Immature natural killer cell (primary cell): Measurements from ENCODE around the gene KIF3A. TPM values are rescaled to one million over a fixed set of nuclear protein-coding genes. Genes with fewer than 3 reads are reported as not detected.
"Not testable (repeated sequence)": the region's sequence is repeated elsewhere in the genome, so short reads cannot be mapped to it uniquely, and the experiment has no call there.

Experiments used
- DNase-seq, 3 donors: peaks; one replicate each; pipeline ENCODE4 v3.0.0; 2022; ENCODE audit warnings: mixed read lengths in 1 of 3
- H3K27ac Mint-ChIP-seq, 6 donors: one replicate each; pipeline ENCODE4 v1.8.0; 2020; ENCODE audit warnings: mixed read lengths in 6 of 6, mild to moderate bottlenecking in 5 of 6, inconsistent platforms in 4 of 6, moderate library complexity in 3 of 6
- H3K27me3 Mint-ChIP-seq, 3 donors: one replicate each; pipeline ENCODE4 v1.8.0; 2020 to 2021; ENCODE audit warnings: low read depth in 3 of 3, mild to moderate bottlenecking in 3 of 3, mixed read lengths in 3 of 3, moderate library complexity in 3 of 3, inconsistent platforms in 1 of 3
- H3K36me3 Mint-ChIP-seq, 3 donors: one replicate each; pipeline ENCODE4 v1.8.0; 2020; ENCODE audit warnings: mixed read lengths in 3 of 3, inconsistent platforms in 2 of 3, mild to moderate bottlenecking in 2 of 3
- H3K4me1 Mint-ChIP-seq, 2 donors: one replicate each; pipeline ENCODE4 v1.8.0; 2020; ENCODE audit warnings: inconsistent platforms in 2 of 2, mild to moderate bottlenecking in 2 of 2, mixed read lengths in 2 of 2, moderate library complexity in 1 of 2
- H3K4me3 Mint-ChIP-seq, 5 donors: one replicate each; pipeline ENCODE4 v1.8.0; 2020; ENCODE audit warnings: mild to moderate bottlenecking in 5 of 5, mixed read lengths in 5 of 5, inconsistent platforms in 3 of 5, moderate library complexity in 3 of 5
- H3K9me3 Mint-ChIP-seq, 6 donors: one replicate each; pipeline ENCODE4 v1.8.0; 2020; ENCODE audit warnings: mild to moderate bottlenecking in 6 of 6, mixed read lengths in 6 of 6, inconsistent platforms in 4 of 6, moderate library complexity in 3 of 6
- polyA plus RNA-seq, 3 donors: library from polyadenylated mRNA; unstranded; fragments of 300-500 nt; fragmentation: Illumina TruSeq; gene quantifications; one replicate each; pipeline ENCODE4 v1.2.3, GENCODE V29; 2021

The KIF3A gene
- polyA plus RNA-seq, 3 donors from 2014 or later, result 7.4 to 13.5 (median 8.2) TPM

GRCh38 chr5:132691755-132692631 lies 45.4 kb downstream of the KIF3A start:
- peak overlapping the region in 1 of 5 donors; percentile 10 for H3K4me3 Mint-ChIP-seq
- H3K4me1 Mint-ChIP-seq, result peaks cover 19 to 33% of the 10 kb centered on the region in 2 donors
- peak overlapping the region in 5 of 6 donors; percentile 2 to 72 (median 7) for H3K27ac Mint-ChIP-seq
- peak in 1 of 3 donors; percentile 8 for DNase-seq
- H3K36me3 Mint-ChIP-seq, result peaks cover 5 to 14% (median 9%) of the 10 kb centered on the region in 3 donors
- H3K9me3 Mint-ChIP-seq, H3K27me3 Mint-ChIP-seq: not testable (repeated sequence)

- H3K9me3 Mint-ChIP-seq, result no peaks in the 10 kb centered on the region
- H3K27ac Mint-ChIP-seq, result no peak overlapping the region
- DNase-seq, result no peak
- no peak overlapping the region for H3K4me3 Mint-ChIP-seq
- peaks cover 3 to 7% (median 5%) of the 10 kb centered on the region in 3 donors for H3K36me3 Mint-ChIP-seq
- peaks cover 0 to 3% (median 0%) of the 10 kb centered on the region in 3 donors for H3K27me3 Mint-ChIP-seq
- peaks cover 21 to 35% of the 10 kb centered on the region in 2 donors for H3K4me1 Mint-ChIP-seq
Observed at GRCh38 chr5:132690156-132690555, 47.2 kb downstream of the KIF3A start.

DNA sequence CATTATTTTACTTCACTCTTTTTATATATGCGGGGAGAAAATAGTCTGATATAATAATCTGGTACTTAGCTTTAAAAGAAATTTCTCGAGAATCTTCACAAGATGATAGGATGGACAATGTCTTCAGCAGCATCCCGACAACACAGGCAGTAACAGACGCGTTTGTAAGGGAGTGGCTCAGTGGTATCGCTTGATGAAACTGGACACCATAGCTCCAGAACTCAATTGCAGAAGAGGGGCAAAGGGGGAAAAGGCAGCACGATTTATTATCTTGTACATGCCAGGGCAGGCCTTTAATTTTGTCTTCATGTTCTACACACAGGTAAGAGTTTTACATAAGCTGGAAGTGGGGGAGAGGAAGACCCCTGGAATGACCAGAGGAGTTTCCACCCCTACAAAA lies 47.8 kb downstream of the KIF3A start:
- no peak for DNase-seq
- Mint-ChIP-seq H3K36me3 (peaks cover 3 to 7% (median 5%) of the 10 kb centered on the region in 3 donors), H3K4me3 (no peak overlapping the region), H3K27ac (no peak overlapping the region), H3K27me3 (peaks cover 0 to 3% (median 0%) of the 10 kb centered on the region in 3 donors), H3K4me1 (peaks cover 25 to 40% of the 10 kb centered on the region in 2 donors), H3K9me3 (no peaks in the 10 kb centered on the region)

DNA sequence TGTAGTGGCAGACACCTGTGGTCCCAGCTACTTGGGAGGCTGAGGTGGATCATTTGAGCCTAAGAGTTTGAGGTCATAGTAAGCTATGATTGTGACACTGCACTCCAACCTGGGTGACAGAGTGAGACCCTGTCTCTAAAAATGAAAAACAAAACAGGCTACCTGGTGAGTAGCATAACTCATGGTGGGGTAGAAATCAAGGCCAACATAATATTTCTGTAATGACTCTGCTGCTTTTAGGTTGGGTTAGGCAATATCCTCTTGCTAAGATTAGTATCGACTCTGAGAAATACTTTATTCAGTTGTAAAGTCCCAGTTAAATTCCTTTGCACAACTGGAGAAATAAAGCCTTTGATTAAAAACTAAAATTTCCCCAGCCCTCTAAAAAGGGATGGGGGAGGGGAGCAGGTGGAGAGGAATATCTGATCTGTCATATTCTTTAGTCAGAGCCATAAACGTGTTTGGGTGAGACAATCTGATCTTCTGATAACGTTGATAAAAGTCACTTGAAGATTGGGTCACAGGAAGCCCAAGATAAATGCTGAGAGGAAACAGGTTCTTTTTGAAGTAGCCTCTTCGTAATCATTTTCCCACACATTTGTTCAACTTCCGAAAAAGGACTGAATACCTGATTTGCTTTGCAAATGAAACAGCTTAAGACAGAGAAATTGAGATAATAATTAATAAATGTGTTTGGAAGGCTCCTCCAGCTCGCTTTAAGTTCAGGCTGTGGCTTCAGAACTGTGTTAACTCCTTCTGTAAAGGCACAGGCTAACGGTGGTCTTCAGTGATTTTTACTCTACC lies 48.6 kb downstream of the KIF3A start:
- Mint-ChIP-seq H3K4me1 (peaks cover 25 to 40% of the 10 kb centered on the region in 2 donors), H3K27me3 (peaks cover 0 to 3% (median 0%) of the 10 kb centered on the region in 3 donors), H3K36me3 (peaks cover 3 to 7% (median 5%) of the 10 kb centered on the region in 3 donors), H3K4me3 (no peak overlapping the region), H3K27ac (no peak overlapping the region), H3K9me3 (no peaks in the 10 kb centered on the region)
- DNase-seq, result no peak

DNA sequence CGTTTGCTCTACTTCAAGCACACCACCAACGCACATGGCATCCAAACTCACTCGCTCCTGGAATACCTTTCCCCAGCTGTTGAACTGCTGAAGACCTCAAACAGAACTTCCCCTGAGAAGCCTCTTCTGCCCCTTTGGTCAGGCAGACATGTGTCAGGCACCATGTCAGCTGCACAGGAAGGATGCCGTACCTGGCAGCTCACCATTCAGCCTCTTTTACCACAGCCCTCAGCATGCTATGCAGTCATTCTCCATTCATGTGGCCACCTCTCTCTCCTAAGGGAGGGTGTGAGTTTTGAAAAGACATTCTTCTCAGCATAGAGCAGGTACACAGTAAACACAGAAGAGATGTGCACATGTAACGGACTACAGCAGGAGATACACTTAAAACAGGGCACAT lies 49.4 kb downstream of the KIF3A start:
- Mint-ChIP-seq H3K4me3 (peak overlapping the region in 1 of 5 donors; percentile 18), H3K36me3 (peaks cover 3 to 7% (median 5%) of the 10 kb centered on the region in 3 donors), H3K27ac (peak overlapping the region in 3 of 6 donors; percentile 28 to 65 (median 47)), H3K9me3 (no peaks in the 10 kb centered on the region), H3K4me1 (peaks cover 24 to 39% of the 10 kb centered on the region in 2 donors), H3K27me3 (no peaks in the 10 kb centered on the region)
- DNase-seq, result peak; percentile 21 to 44 (median 32)

DNA sequence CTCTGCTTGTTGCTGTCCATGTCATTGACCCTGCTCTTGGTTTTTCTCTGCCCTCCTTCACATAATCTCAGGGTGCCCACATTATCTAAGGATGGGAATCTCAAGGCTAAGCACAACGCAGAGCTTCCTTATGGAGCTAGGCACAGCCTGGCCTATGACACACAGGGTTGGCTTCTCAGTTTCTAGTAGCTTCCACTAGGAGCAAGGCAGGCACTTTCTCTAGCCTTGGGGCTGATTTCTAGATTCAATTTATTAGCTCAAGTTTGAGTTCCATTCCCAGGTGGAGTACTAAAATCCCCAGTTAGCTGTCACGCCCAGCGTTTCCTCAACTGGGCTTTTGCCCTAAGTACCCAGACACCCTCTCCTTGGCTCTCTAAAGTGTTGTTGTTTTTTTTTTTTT lies 51.2 kb downstream of the KIF3A start:
- peak overlapping the region in 1 of 6 donors; percentile 7 for H3K27ac Mint-ChIP-seq
- peaks cover 5 to 7% (median 7%) of the 10 kb centered on the region in 3 donors for H3K36me3 Mint-ChIP-seq
- no peak for DNase-seq
- peaks cover 0 to 3% (median 0%) of the 10 kb centered on the region in 3 donors for H3K27me3 Mint-ChIP-seq
- no peaks in the 10 kb centered on the region for H3K9me3 Mint-ChIP-seq
- H3K4me3 Mint-ChIP-seq, result no peak overlapping the region
- H3K4me1 Mint-ChIP-seq, result peaks cover 15 to 26% of the 10 kb centered on the region in 2 donors

DNA sequence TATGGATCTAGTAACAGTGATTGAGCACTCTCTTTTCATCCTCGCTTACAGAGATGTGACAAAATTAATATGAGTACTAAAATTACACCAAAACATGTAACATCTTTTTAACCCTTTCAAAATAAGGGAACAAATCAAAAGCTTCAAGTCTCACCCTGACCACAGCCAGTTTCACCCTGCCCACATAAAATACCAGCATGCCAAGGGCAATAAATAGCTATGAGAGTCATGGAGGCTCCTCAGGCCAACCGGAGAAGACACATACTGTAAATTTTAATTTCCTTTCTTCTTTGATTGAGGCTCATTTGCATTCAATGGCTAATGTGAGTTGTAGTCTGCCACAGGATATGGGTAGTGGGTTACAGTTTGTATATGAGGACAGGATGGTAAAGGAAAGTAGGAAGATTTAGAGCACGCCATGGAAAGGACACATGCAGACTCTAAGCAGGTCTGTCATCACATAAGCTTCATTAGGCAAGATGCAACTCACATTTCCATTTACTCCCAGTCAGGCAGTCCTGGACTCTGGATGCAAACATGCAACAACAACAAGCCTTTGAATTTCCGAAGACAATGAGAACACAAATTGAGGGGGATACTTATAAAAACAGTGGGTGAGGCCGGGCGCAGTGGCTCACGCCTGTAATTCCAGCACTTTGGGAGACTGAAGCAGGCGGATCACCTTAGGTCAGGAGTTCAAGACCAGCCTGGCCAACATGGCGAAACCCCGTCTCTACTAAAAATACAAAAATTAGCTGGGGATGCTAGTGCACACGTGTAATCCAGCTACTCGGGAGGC lies 52.2 kb downstream of the KIF3A start:
- DNase-seq, result no peak
- Mint-ChIP-seq H3K27ac (no peak overlapping the region), H3K27me3 (peaks cover 0 to 6% (median 0%) of the 10 kb centered on the region in 3 donors), H3K36me3 (peaks cover 5 to 13% (median 7%) of the 10 kb centered on the region in 3 donors), H3K9me3 (no peaks in the 10 kb centered on the region), H3K4me1 (peaks cover 15 to 26% of the 10 kb centered on the region in 2 donors), H3K4me3 (no peak overlapping the region)

- peaks cover 5 to 13% (median 6%) of the 10 kb centered on the region in 3 donors for H3K36me3 Mint-ChIP-seq
- no peak overlapping the region for H3K4me3 Mint-ChIP-seq
- H3K27ac Mint-ChIP-seq, result no peak overlapping the region
- no peak for DNase-seq
- peaks cover 0 to 7% (median 0%) of the 10 kb centered on the region in 3 donors for H3K27me3 Mint-ChIP-seq
- H3K4me1 Mint-ChIP-seq, result peaks cover 15 to 26% of the 10 kb centered on the region in 2 donors
- H3K9me3 Mint-ChIP-seq, result no peaks in the 10 kb centered on the region
Observed at GRCh38 chr5:132684491-132684890, 52.9 kb downstream of the KIF3A start.

DNA sequence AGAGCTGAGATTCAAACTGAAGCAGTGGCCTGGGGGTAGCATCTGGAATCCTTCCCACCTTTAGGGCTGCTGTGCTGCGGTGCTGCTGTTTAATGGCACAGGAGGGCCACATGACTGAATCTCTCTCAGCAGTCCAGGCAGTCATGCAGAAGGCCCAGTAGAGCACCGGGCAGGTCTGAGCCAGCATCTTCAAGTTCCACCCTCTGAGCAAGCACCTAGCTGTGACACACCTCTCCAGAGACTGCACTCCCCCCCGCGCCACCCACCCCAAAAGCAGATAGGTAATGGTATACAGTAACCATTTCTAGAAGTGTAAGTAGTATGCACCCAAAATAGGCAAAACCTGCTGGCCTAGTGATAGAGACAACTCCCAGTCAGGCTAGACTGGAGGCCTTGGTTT lies 55.4 kb downstream of the KIF3A start:
- Mint-ChIP-seq H3K9me3 (no peaks in the 10 kb centered on the region), H3K27ac (no peak overlapping the region), H3K4me3 (no peak overlapping the region), H3K36me3 (peaks cover 0 to 10% (median 0%) of the 10 kb centered on the region in 3 donors), H3K27me3 (peaks cover 0 to 7% (median 0%) of the 10 kb centered on the region in 3 donors), H3K4me1 (peaks cover 6 to 8% of the 10 kb centered on the region in 2 donors)
- no peak for DNase-seq

DNA sequence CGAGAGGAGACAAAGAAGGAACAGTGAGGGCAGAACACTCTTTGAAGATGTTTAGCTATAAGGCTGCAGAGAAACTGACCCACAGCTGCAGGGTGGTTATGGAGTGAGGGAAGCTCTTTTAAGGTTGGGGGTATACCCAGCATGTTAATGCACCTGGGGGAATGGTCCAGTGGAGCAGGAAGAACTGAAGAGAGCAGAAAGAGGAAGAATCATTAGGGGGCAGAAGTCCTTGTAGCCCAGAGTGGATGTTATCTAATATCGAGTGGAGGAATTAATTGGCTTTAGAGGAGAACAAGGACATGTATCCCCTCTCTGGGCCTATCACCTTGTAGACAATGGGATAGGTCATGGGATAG lies 55.9 kb downstream of the KIF3A start:
- Mint-ChIP-seq H3K36me3 (peaks cover 0 to 10% (median 0%) of the 10 kb centered on the region in 3 donors), H3K4me1 (peaks cover 6 to 11% of the 10 kb centered on the region in 2 donors), H3K4me3 (no peak overlapping the region), H3K9me3 (no peaks in the 10 kb centered on the region), H3K27me3 (peaks cover 0 to 9% (median 0%) of the 10 kb centered on the region in 3 donors), H3K27ac (no peak overlapping the region)
- no peak for DNase-seq

GRCh38 chr5:132680780-132681475 lies 56.4 kb downstream of the KIF3A start:
- H3K4me1 Mint-ChIP-seq, result peaks cover 6 to 17% of the 10 kb centered on the region in 2 donors

GRCh38 chr5:132679717-132680380 lies 57.5 kb downstream of the KIF3A start:
- DNase-seq, result no peak
- Mint-ChIP-seq H3K27ac (no peak overlapping the region), H3K36me3 (peaks cover 0 to 10% (median 0%) of the 10 kb centered on the region in 3 donors), H3K27me3 (peaks cover 0 to 9% (median 0%) of the 10 kb centered on the region in 3 donors), H3K4me3 (no peak overlapping the region), H3K9me3 (no peaks in the 10 kb centered on the region), H3K4me1 (peaks cover 7 to 16% of the 10 kb centered on the region in 2 donors)

More at GRCh38 chr5:132680780-132681475, 56.4 kb downstream of the KIF3A start:
- DNase-seq, result no peak
- H3K4me3 Mint-ChIP-seq, result no peak overlapping the region
- peaks cover 0 to 9% (median 0%) of the 10 kb centered on the region in 3 donors for H3K27me3 Mint-ChIP-seq
- no peak overlapping the region for H3K27ac Mint-ChIP-seq
- H3K9me3 Mint-ChIP-seq, result no peaks in the 10 kb centered on the region
- H3K36me3 Mint-ChIP-seq, result peaks cover 0 to 10% (median 0%) of the 10 kb centered on the region in 3 donors
